MM.1S (cell line): Measurements from ENCODE around the gene FOXP2.

Experiments used
- DNase-seq: peaks from one replicate; pipeline ENCODE4 v3.0.0-alpha.2; 2015
- H2AFZ ChIP-seq: fragments of 300-600 bp; sonication (generic); 2 replicates; pipeline ENCODE4 v1.6.0; 2016; ENCODE audit warnings: antibody characterized with exemption, low read length
- H3F3A ChIP-seq: fragments of 300-600 bp; sonication (generic); 2 replicates; pipeline ENCODE4 v1.6.1; 2016; ENCODE audit warnings: mild to moderate bottlenecking, antibody characterized with exemption, low read length, moderate library complexity, mixed read lengths; ENCODE audit not compliant: insufficient read depth
- H3K27ac ChIP-seq: fragments of 300-600 bp; sonication (generic); 2 replicates; pipeline ENCODE4 v1.5.1; 2016; ENCODE audit warnings: mild to moderate bottlenecking, low read length
- H3K27me3 ChIP-seq: fragments of 300-600 bp; sonication (generic); replicated peaks from 2 replicates; pipeline ENCODE4 v1.6.0; 2016; ENCODE audit warnings: low read length; ENCODE audit not compliant: insufficient read depth
- H3K36me3 ChIP-seq: fragments of 300-600 bp; sonication (generic); replicated peaks from 2 replicates; pipeline ENCODE4 v1.6.1; 2016; ENCODE audit warnings: mild to moderate bottlenecking, low read length, mixed read lengths; ENCODE audit not compliant: insufficient read depth
- H3K4me1 ChIP-seq: fragments of 300-600 bp; sonication (generic); 2 replicates; pipeline ENCODE4 v1.6.1; 2016; ENCODE audit warnings: low read length, mixed read lengths
- H3K4me2 ChIP-seq: fragments of 300-600 bp; sonication (generic); 2 replicates; pipeline ENCODE4 v1.6.0; 2016; ENCODE audit warnings: low read depth, low read length
- H3K4me3 ChIP-seq: fragments of 300-600 bp; sonication (generic); 2 replicates; pipeline ENCODE4 v1.5.1; 2016; ENCODE audit warnings: low read length, mixed read lengths
- H3K79me2 ChIP-seq: fragments of 300-600 bp; sonication (generic); 2 replicates; pipeline ENCODE4 v1.6.1; 2016; ENCODE audit warnings: mixed run types, low read length, mixed read lengths
- H3K9ac ChIP-seq: fragments of 300-600 bp; sonication (generic); 2 replicates; pipeline ENCODE4 v1.6.1; 2016; ENCODE audit warnings: low read length, mixed read lengths
- H3K9me2 ChIP-seq: fragments of 300-600 bp; sonication (generic); replicated peaks from 2 replicates; pipeline ENCODE4 v1.6.1; 2016; ENCODE audit warnings: mild to moderate bottlenecking, low read length, mixed read lengths; ENCODE audit not compliant: insufficient read depth
- H3K9me3 ChIP-seq: fragments of 300-600 bp; sonication (generic); replicated peaks from 2 replicates; pipeline ENCODE4 v1.6.1; 2016; ENCODE audit warnings: mild to moderate bottlenecking, low read length, mixed read lengths; ENCODE audit not compliant: insufficient read depth
- H4K20me1 ChIP-seq: fragments of 300-600 bp; sonication (generic); 2 replicates; pipeline ENCODE4 v1.6.1; 2016; ENCODE audit warnings: mild to moderate bottlenecking, low read length, moderate library complexity, mixed read lengths; ENCODE audit not compliant: insufficient read depth
- EZH2 ChIP-seq: fragments of 300-600 bp; sonication (generic); optimal IDR thresholded peaks from 2 replicates; pipeline ENCODE3; 2017; ENCODE audit warnings: low read depth, mild to moderate bottlenecking, antibody characterized with exemption, low read length, mixed read lengths
- EZH2phosphoT487 ChIP-seq: fragments of 300-600 bp; sonication (generic); IDR thresholded peaks from 2 replicates; pipeline ENCODE4 v1.6.1; 2018; ENCODE audit warnings: antibody characterized with exemption, low read length
- TF ChIP-seq, protein P1 (sequence below): fragments of 300-600 bp; sonication (generic); IDR thresholded peaks from 2 replicates; pipeline ENCODE4 v1.5.1; 2016; ENCODE audit warnings: antibody characterized with exemption, low read length, mixed read lengths

Gene FOXP2

DNA sequence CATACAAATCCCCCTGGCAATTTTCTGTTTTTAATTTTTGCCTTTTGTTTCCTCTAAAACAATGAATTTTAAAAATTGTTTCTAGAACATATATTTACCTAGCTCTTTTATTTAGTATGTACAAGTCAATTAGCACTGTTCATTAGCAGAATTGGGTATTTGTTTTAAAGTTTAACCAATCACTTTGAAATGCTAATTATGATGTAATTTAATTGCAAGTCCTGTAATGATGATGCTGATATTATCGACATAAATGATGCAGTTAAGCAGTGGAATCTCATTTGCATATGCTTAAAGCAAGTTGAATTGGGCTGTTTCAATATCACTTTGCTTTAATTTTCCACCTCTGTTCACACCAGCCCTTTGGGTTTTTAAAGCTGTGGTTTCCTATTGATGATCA, 2.7 kb downstream of the FOXP2 start:
- H3K9ac ChIP-seq, result no peak overlapping the region
- no peak overlapping the region for H3K4me2 ChIP-seq
- no peaks in the 10 kb centered on the region for H3K4me1 ChIP-seq
- no peaks in the 10 kb centered on the region for H4K20me1 ChIP-seq
- H3K4me3 ChIP-seq, result no peak overlapping the region
- DNase-seq, result no peak
- TF ChIP-seq EZH2phosphoT487 (no peak), EZH2 (no peak)
- TF ChIP-seq, protein P1, sequence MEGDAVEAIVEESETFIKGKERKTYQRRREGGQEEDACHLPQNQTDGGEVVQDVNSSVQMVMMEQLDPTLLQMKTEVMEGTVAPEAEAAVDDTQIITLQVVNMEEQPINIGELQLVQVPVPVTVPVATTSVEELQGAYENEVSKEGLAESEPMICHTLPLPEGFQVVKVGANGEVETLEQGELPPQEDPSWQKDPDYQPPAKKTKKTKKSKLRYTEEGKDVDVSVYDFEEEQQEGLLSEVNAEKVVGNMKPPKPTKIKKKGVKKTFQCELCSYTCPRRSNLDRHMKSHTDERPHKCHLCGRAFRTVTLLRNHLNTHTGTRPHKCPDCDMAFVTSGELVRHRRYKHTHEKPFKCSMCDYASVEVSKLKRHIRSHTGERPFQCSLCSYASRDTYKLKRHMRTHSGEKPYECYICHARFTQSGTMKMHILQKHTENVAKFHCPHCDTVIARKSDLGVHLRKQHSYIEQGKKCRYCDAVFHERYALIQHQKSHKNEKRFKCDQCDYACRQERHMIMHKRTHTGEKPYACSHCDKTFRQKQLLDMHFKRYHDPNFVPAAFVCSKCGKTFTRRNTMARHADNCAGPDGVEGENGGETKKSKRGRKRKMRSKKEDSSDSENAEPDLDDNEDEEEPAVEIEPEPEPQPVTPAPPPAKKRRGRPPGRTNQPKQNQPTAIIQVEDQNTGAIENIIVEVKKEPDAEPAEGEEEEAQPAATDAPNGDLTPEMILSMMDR, result no peak
- H3F3A ChIP-seq, result no peaks in the 10 kb centered on the region
- H3K9me3 ChIP-seq, result no peaks in the 10 kb centered on the region
- H3K9me2 ChIP-seq, result no peaks in the 10 kb centered on the region
- no peaks in the 10 kb centered on the region for H3K79me2 ChIP-seq
- H3K27me3 ChIP-seq, result no peaks in the 10 kb centered on the region
- no peak overlapping the region for H2AFZ ChIP-seq
- no peaks in the 10 kb centered on the region for H3K36me3 ChIP-seq
- no peak overlapping the region for H3K27ac ChIP-seq

DNA sequence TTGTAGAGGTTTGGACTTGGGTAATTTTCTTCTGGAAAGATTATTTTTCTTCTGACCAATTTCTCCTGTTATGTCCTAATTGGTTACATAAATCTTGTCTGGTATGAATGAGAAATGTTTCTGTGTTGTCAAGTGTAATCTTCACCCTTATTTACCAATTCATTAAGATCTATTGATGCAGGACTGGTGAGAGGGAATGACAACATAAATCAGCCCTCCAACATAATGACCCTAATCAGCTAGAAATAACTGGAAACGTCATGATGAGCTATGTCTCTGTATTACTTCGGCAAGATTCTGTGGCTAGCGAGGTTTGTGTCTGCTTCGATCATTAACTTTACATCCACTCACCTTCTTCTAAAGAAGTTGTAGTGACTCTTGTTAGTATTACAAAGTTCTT, 3.5 kb downstream of the FOXP2 start:
- H2AFZ ChIP-seq, result no peak overlapping the region
- H3F3A ChIP-seq, result 0 out of 2 replicates have a peak, but pooled peaks cover 4% of the 10 kb centered on the region
- no peak overlapping the region for H3K4me3 ChIP-seq
- DNase-seq, result no peak
- no peak overlapping the region for H3K27ac ChIP-seq
- no peaks in the 10 kb centered on the region for H3K27me3 ChIP-seq
- no peaks in the 10 kb centered on the region for H3K36me3 ChIP-seq
- H3K4me1 ChIP-seq, result peaks cover 8% of the 10 kb centered on the region
- no peak for TF ChIP-seq EZH2
- no peak for TF ChIP-seq EZH2phosphoT487
- no peaks in the 10 kb centered on the region for H3K79me2 ChIP-seq
- no peak overlapping the region for H3K9ac ChIP-seq
- H3K4me2 ChIP-seq, result no peak overlapping the region
- no peaks in the 10 kb centered on the region for H3K9me3 ChIP-seq
- no peaks in the 10 kb centered on the region for H3K9me2 ChIP-seq
- H4K20me1 ChIP-seq, result no peaks in the 10 kb centered on the region

DNA sequence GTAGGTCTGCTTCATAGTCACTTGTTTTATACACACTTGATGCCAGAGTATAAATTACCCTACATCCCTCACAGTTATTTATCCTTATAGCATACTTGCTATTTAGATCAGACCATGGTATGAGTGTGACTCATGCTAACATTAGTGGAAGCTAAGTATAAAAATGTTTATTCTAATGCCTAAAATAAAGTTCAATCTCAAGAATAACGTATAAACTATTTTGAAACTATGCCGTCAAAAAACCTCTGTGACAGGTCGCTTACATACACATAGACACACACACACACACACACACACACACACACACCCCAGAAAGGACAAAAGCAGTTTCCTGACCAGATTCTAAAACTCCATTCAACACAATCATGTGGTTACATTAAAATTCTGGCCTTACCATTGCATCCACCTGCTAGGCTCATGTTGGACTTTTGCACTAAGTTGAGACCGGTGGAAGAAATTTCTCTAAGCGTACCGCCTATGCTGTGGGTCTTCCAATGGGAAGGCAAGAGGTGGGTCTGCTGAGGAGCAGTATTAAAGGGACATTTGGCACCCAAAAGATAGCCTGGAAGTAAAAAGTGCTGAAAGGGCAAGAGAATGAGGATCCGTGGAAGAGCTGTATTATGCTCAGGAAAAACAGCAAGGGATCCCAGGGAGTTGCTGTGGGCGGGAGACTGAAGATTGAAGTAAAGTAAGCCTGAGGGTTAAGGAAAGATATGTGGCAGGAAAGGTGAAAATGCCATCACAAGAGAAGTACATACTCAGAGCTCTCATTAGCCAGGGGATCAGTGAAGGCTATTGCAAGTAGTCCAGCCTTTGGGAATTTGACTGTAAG, 5.0 kb downstream of the FOXP2 start:
- no peaks in the 10 kb centered on the region for H3K36me3 ChIP-seq
- H3K27me3 ChIP-seq, result no peaks in the 10 kb centered on the region
- no peaks in the 10 kb centered on the region for H3K9me2 ChIP-seq
- no peaks in the 10 kb centered on the region for H3K79me2 ChIP-seq
- peaks cover 11% of the 10 kb centered on the region for H3K4me1 ChIP-seq
- H2AFZ ChIP-seq, result no peak overlapping the region
- no peak for DNase-seq
- H4K20me1 ChIP-seq, result no peaks in the 10 kb centered on the region
- no peaks in the 10 kb centered on the region for H3K9me3 ChIP-seq
- no peak overlapping the region for H3K27ac ChIP-seq
- no peak overlapping the region for H3K4me3 ChIP-seq
- 0 out of 2 replicates have a peak, but pooled peaks cover 4% of the 10 kb centered on the region for H3F3A ChIP-seq
- no peak overlapping the region for H3K9ac ChIP-seq
- TF ChIP-seq EZH2 (no peak), EZH2phosphoT487 (no peak)
- TF ChIP-seq, protein P1, result no peak
- no peak overlapping the region for H3K4me2 ChIP-seq
